GM18505 (cell line): ENCODE results near the gene PREB.

ENCODE experiments used
- ATAC-seq: cut with Tn5 transposase; IDR thresholded peaks from one replicate; pipeline ENCODE4 v1.9.1; 2021; ENCODE audit not compliant: unreplicated experiment
- POLR2A ChIP-seq: IDR thresholded peaks from 4 replicates; pipeline ENCODE4 v1.6.1; 2011; ENCODE audit warnings: borderline replicate concordance; ENCODE audit not compliant: insufficient read depth, insufficient read length; ENCODE audit errors: extremely low read depth

The PREB gene

DNA sequence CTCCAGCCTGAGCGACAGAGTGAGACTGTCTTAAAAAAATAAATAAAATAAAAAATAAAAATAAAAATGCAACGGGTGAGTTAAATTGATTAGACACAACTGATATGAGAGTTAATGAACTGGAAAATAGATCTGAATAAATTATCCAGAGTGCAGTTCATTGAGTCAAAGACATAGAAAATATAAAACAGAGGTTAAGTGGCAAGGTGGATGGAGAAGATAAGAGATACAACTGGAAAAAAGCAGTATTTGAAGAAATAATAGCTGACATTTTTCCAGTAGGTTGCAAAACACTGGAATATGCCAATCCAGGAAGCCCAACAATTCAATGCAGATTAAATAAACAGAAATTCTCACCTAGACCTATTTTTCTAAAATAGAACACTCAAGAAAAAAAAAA is 26.2 kb downstream of the PREB start:
- ATAC-seq, result no peak

DNA sequence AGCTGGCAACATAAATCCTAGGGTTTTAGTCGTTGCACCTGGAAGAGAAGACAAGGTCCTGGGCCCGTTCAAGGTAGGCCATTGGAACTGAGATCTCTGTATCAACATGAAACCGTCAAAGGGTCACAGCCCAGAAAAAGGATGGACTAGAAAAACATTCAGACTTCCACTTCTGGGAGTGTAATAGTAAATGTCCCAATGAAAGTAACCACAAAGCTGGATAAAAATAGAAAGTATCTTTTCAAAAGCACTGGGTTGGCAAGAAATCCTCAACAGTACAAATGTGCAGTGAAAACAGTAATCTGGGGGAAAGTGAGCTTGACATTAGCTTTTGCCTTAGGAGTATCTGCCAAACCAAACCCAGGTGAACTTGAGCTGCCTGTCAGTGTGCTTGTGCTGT is 28.5 kb downstream of the PREB start:
- no peak for ATAC-seq
- no peak for TF ChIP-seq POLR2A

More for the DNA sequence above, 26.2 kb downstream of the PREB start:
- no peak for TF ChIP-seq POLR2A

DNA sequence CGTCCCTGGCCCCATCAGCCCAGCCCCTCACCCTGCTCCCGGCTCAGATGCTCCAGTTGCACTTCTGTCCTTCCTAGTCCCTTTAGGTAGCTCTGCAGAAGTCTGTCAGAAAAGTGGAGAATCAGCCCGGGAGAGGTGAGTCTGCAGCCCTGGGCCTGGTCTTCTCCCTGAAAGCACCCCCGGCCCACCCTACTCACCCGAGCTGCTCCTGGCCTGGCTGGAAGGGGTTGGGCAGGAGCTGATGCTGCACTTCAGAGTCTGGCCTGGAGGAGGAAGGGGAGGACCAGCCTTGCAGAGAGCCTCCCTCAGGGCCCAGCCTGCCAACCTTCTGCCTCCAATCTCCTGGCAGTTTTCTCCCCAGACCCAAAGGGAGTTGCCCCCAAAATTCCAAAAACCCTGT is 32.1 kb downstream of the PREB start:
- no peak for TF ChIP-seq POLR2A
- ATAC-seq, result no peak

- ATAC-seq, result no peak
- no peak for TF ChIP-seq POLR2A
Measured at GRCh38 chr2:27100036-27100435, 34.4 kb downstream of the PREB start.

- no peak for TF ChIP-seq POLR2A
- ATAC-seq, result no peak
Measured at GRCh38 chr2:27099334-27099955, 35.0 kb downstream of the PREB start.

DNA sequence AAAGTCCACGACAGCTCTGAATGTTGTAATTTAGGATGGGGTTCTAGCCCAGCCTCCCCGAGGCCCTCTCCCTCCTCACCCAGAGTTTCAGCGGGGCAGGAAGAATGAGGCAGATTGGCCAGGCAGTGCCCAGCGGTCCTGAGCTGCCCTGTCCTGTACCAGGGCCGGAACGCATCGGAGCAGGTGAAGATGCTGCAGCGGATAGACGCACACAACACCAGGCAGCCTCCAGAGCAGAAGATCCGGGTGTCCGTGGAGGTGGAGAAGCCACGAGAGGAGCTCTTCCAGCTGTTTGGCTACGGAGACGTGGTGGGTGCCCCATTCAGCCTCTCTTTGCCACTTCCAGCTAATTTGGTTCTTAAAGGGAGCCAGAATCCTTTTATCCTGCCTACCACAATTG is 37.1 kb downstream of the PREB start:
- no peak for ATAC-seq
- no peak for TF ChIP-seq POLR2A

DNA sequence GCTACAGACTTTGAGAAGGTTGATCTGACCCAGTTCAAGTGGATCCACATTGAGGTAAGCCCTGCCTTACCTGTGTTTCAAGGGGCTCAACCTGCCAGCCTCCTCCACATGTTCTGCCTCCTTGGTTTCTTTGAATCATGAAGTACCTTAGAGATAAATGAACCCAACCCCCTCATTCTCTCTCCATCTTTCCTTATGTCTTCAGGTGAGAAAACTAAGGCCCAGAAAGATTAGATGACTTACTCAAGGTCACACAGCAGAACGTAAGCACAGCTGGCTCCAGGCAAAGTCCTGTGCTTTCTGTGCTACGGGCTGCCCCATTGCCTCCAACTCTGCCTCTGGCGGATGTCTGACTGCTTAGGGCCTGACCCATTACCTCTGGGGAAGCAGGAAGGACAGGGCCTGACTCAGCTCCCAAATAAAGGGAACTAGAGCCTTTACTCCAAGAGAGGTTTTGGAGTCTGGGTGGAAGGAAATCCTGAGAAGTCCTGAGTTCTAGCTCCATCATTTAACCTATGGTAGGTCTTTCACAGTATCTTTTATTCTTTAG is 37.6 kb downstream of the PREB start:
- no peak for ATAC-seq
- no peak for TF ChIP-seq POLR2A

GRCh38 chr2:27095745-27096651 is 38.4 kb downstream of the PREB start:
- TF ChIP-seq POLR2A, result peak; percentile 47
- no peak for ATAC-seq

- no peak for TF ChIP-seq POLR2A
- ATAC-seq, result no peak
Measured at GRCh38 chr2:27095427-27095744, 39.0 kb downstream of the PREB start.

GRCh38 chr2:27094353-27094984 is 40.0 kb downstream of the PREB start:
- TF ChIP-seq POLR2A, result no peak
- no peak for ATAC-seq

DNA sequence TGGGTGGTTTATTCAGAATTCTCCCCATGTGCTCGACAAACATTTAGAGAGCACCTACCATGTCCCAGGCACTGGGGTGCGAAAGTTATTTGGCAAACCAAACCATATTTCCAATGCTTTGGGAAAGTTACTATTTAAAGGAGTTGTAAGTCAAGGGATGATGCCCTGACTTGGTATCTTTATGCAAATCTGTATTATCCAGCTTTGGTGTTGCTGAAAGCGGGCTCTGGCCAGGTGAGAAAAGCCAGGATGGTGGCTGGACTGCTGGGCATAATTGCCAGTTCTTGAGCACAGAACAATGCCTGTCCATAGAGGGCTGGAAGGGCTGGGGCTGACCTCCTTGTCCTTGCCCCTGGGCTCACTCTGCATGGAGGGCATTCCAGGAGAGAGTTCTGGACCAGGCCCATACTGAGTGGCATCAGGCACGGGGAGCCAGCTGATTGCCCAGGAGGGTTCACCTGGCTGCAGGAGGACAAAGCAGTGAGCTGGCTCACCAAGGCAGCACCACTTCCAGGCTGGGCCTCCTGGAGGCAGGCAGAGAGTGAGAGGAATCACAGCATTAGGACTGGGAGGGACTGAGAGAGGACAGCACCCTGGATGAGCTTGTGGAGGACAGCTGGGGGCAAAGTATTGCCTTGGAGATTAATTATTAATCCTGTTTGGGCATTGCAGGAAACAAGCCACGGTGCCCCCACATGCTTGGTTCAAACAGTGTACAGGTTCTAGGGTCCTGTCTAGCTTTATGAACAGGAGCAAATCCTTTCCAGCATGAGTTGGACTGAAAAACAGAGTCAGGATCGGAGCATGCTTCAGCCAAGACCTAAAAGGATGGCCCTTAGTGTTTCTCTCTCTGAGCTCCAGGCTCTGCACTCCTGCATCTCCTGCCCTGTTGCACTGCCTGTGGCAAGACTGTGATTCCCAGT is 40.7 kb downstream of the PREB start:
- TF ChIP-seq POLR2A, result no peak
- ATAC-seq, result no peak

GRCh38 chr2:27092696-27093429 is 41.6 kb downstream of the PREB start:
- ATAC-seq, result no peak
- no peak for TF ChIP-seq POLR2A

- no peak for TF ChIP-seq POLR2A
- no peak for ATAC-seq
Measured at GRCh38 chr2:27091746-27092695, 42.4 kb downstream of the PREB start.
